ENCODE data around the gene IGLL1. TPM values are rescaled to one million over a fixed set of nuclear protein-coding genes. Genes with fewer than 3 reads are reported as not detected.
A peak's percentile ranks its signal among the peaks of the same experiment; 100 is the strongest.

Gene IGLL1
- total RNA-seq, 1 donor from 2014 or later = not detected

- no peaks in the 10 kb centered on the region for H3K9me3 ChIP-seq (ENCODE audit: control insufficient read depth in 3 of 3, low read length in 3 of 3)
These were observed 48.7 kb downstream of the IGLL1 start for GRCh38 chr22:23531283-23531956.

GRCh38 chr22:23530766-23531282 lies 49.3 kb downstream of the IGLL1 start:
- Histone ChIP-seq H3K9ac (ENCODE audit: low read depth in 1 of 3, low read length in 3 of 3) (no peak overlapping the region), H3K27me3 (ENCODE audit: control insufficient read depth in 3 of 3, insufficient read depth in 3 of 3, low read length in 3 of 3) (peaks cover 0 to 20% (median 13%) of the 10 kb centered on the region in 3 donors), H3K9me3 (ENCODE audit: control insufficient read depth in 3 of 3, low read length in 3 of 3) (no peaks in the 10 kb centered on the region), H3K36me3 (ENCODE audit: control insufficient read depth in 3 of 3, insufficient read depth in 3 of 3, low read length in 3 of 3) (no peaks in the 10 kb centered on the region), H3K4me1 (ENCODE audit: control insufficient read depth in 3 of 3, insufficient read depth in 3 of 3, low read length in 3 of 3) (peaks cover 8 to 11% (median 9%) of the 10 kb centered on the region in 3 donors), H3K27ac (ENCODE audit: low read depth, low read length) (no peak overlapping the region), H3K4me3 (ENCODE audit: low read length in 3 of 3) (no peak overlapping the region)

More at GRCh38 chr22:23531283-23531956, 48.7 kb downstream of the IGLL1 start:
- peaks cover 6 to 7% (median 6%) of the 10 kb centered on the region in 3 donors for H3K4me1 ChIP-seq (ENCODE audit: control insufficient read depth in 3 of 3, insufficient read depth in 3 of 3, low read length in 3 of 3)
- no peaks in the 10 kb centered on the region for H3K36me3 ChIP-seq (ENCODE audit: control insufficient read depth in 3 of 3, insufficient read depth in 3 of 3, low read length in 3 of 3)
- peaks cover 0 to 20% (median 13%) of the 10 kb centered on the region in 3 donors for H3K27me3 ChIP-seq (ENCODE audit: control insufficient read depth in 3 of 3, insufficient read depth in 3 of 3, low read length in 3 of 3)
- H3K9ac ChIP-seq (ENCODE audit: low read depth in 1 of 3, low read length in 3 of 3) = no peak overlapping the region
- no peak overlapping the region for H3K4me3 ChIP-seq (ENCODE audit: low read length in 3 of 3)
- H3K27ac ChIP-seq (ENCODE audit: low read depth, low read length) = no peak overlapping the region

GRCh38 chr22:23530106-23530505 lies 50.0 kb downstream of the IGLL1 start:
- H3K4me1 ChIP-seq (ENCODE audit: control insufficient read depth in 3 of 3, insufficient read depth in 3 of 3, low read length in 3 of 3) = peaks cover 8 to 11% (median 9%) of the 10 kb centered on the region in 3 donors
- H3K9me3 ChIP-seq (ENCODE audit: control insufficient read depth in 3 of 3, low read length in 3 of 3) = no peaks in the 10 kb centered on the region
- H3K27ac ChIP-seq (ENCODE audit: low read depth, low read length) = no peak overlapping the region
- H3K9ac ChIP-seq (ENCODE audit: low read depth in 1 of 3, low read length in 3 of 3) = no peak overlapping the region
- peaks cover 0 to 17% (median 13%) of the 10 kb centered on the region in 3 donors for H3K27me3 ChIP-seq (ENCODE audit: control insufficient read depth in 3 of 3, insufficient read depth in 3 of 3, low read length in 3 of 3)
- no peak overlapping the region for H3K4me3 ChIP-seq (ENCODE audit: low read length in 3 of 3)
- H3K36me3 ChIP-seq (ENCODE audit: control insufficient read depth in 3 of 3, insufficient read depth in 3 of 3, low read length in 3 of 3) = no peaks in the 10 kb centered on the region

- Histone ChIP-seq H3K27ac (ENCODE audit: low read depth, low read length) (no peak overlapping the region), H3K9me3 (ENCODE audit: control insufficient read depth in 3 of 3, low read length in 3 of 3) (no peaks in the 10 kb centered on the region), H3K36me3 (ENCODE audit: control insufficient read depth in 3 of 3, insufficient read depth in 3 of 3, low read length in 3 of 3) (no peaks in the 10 kb centered on the region), H3K4me1 (ENCODE audit: control insufficient read depth in 3 of 3, insufficient read depth in 3 of 3, low read length in 3 of 3) (peaks cover 8 to 11% (median 9%) of the 10 kb centered on the region in 3 donors), H3K9ac (ENCODE audit: low read depth in 1 of 3, low read length in 3 of 3) (no peak overlapping the region), H3K27me3 (ENCODE audit: control insufficient read depth in 3 of 3, insufficient read depth in 3 of 3, low read length in 3 of 3) (peaks cover 0 to 17% (median 13%) of the 10 kb centered on the region in 3 donors), H3K4me3 (ENCODE audit: low read length in 3 of 3) (no peak overlapping the region)
These were observed 50.7 kb downstream of the IGLL1 start for GRCh38 chr22:23529166-23530103.

GRCh38 chr22:23527971-23528740 lies 51.9 kb downstream of the IGLL1 start:
- Histone ChIP-seq H3K4me1 (ENCODE audit: control insufficient read depth in 3 of 3, insufficient read depth in 3 of 3, low read length in 3 of 3) (peaks cover 8 to 11% (median 9%) of the 10 kb centered on the region in 3 donors), H3K4me3 (ENCODE audit: low read length in 3 of 3) (no peak overlapping the region), H3K9ac (ENCODE audit: low read depth in 1 of 3, low read length in 3 of 3) (no peak overlapping the region), H3K27me3 (ENCODE audit: control insufficient read depth in 3 of 3, insufficient read depth in 3 of 3, low read length in 3 of 3) (peaks cover 0 to 17% (median 16%) of the 10 kb centered on the region in 3 donors), H3K9me3 (ENCODE audit: control insufficient read depth in 3 of 3, low read length in 3 of 3) (no peaks in the 10 kb centered on the region), H3K36me3 (ENCODE audit: control insufficient read depth in 3 of 3, insufficient read depth in 3 of 3, low read length in 3 of 3) (no peaks in the 10 kb centered on the region), H3K27ac (ENCODE audit: low read depth, low read length) (no peak overlapping the region)

GRCh38 chr22:23526596-23527316 lies 53.3 kb downstream of the IGLL1 start:
- no peak overlapping the region for H3K27ac ChIP-seq (ENCODE audit: low read depth, low read length)
- peak overlapping the region in 2 of 3 donors; percentile 3 to 58 for H3K4me3 ChIP-seq (ENCODE audit: low read length in 3 of 3)
- H3K36me3 ChIP-seq (ENCODE audit: control insufficient read depth in 3 of 3, insufficient read depth in 3 of 3, low read length in 3 of 3) = no peaks in the 10 kb centered on the region
- peak overlapping the region in 1 of 3 donors; percentile 33 for H3K9ac ChIP-seq (ENCODE audit: low read depth in 1 of 3, low read length in 3 of 3)
- H3K9me3 ChIP-seq (ENCODE audit: control insufficient read depth in 3 of 3, low read length in 3 of 3) = no peaks in the 10 kb centered on the region
- peaks cover 8 to 12% (median 9%) of the 10 kb centered on the region in 3 donors for H3K4me1 ChIP-seq (ENCODE audit: control insufficient read depth in 3 of 3, insufficient read depth in 3 of 3, low read length in 3 of 3)
- peaks cover 0 to 16% (median 11%) of the 10 kb centered on the region in 3 donors for H3K27me3 ChIP-seq (ENCODE audit: control insufficient read depth in 3 of 3, insufficient read depth in 3 of 3, low read length in 3 of 3)

GRCh38 chr22:23525510-23525909 lies 54.6 kb downstream of the IGLL1 start:
- H3K27me3 ChIP-seq (ENCODE audit: control insufficient read depth in 3 of 3, insufficient read depth in 3 of 3, low read length in 3 of 3) = peaks cover 0 to 16% (median 4%) of the 10 kb centered on the region in 3 donors
- H3K9me3 ChIP-seq (ENCODE audit: control insufficient read depth in 3 of 3, low read length in 3 of 3) = no peaks in the 10 kb centered on the region
- no peak overlapping the region for H3K4me3 ChIP-seq (ENCODE audit: low read length in 3 of 3)

GRCh38 chr22:23524226-23524625 lies 55.9 kb downstream of the IGLL1 start:
- Histone ChIP-seq H3K27me3 (ENCODE audit: control insufficient read depth in 3 of 3, insufficient read depth in 3 of 3, low read length in 3 of 3) (peaks cover 0 to 7% (median 0%) of the 10 kb centered on the region in 3 donors), H3K27ac (ENCODE audit: low read depth, low read length) (no peak overlapping the region), H3K9me3 (ENCODE audit: control insufficient read depth in 3 of 3, low read length in 3 of 3) (no peaks in the 10 kb centered on the region), H3K9ac (ENCODE audit: low read depth in 1 of 3, low read length in 3 of 3) (no peak overlapping the region), H3K4me1 (ENCODE audit: control insufficient read depth in 3 of 3, insufficient read depth in 3 of 3, low read length in 3 of 3) (peaks cover 16 to 21% (median 18%) of the 10 kb centered on the region in 3 donors), H3K36me3 (ENCODE audit: control insufficient read depth in 3 of 3, insufficient read depth in 3 of 3, low read length in 3 of 3) (no peaks in the 10 kb centered on the region), H3K4me3 (ENCODE audit: low read length in 3 of 3) (no peak overlapping the region)

More at GRCh38 chr22:23525510-23525909, 54.6 kb downstream of the IGLL1 start:
- Histone ChIP-seq H3K27ac (ENCODE audit: low read depth, low read length) (no peak overlapping the region), H3K9ac (ENCODE audit: low read depth in 1 of 3, low read length in 3 of 3) (no peak overlapping the region), H3K4me1 (ENCODE audit: control insufficient read depth in 3 of 3, insufficient read depth in 3 of 3, low read length in 3 of 3) (peaks cover 16 to 21% (median 18%) of the 10 kb centered on the region in 3 donors), H3K36me3 (ENCODE audit: control insufficient read depth in 3 of 3, insufficient read depth in 3 of 3, low read length in 3 of 3) (no peaks in the 10 kb centered on the region)

GRCh38 chr22:23523713-23524112 lies 56.4 kb downstream of the IGLL1 start:
- H3K36me3 ChIP-seq (ENCODE audit: control insufficient read depth in 3 of 3, insufficient read depth in 3 of 3, low read length in 3 of 3) = no peaks in the 10 kb centered on the region
- H3K4me1 ChIP-seq (ENCODE audit: control insufficient read depth in 3 of 3, insufficient read depth in 3 of 3, low read length in 3 of 3) = peaks cover 16 to 21% (median 18%) of the 10 kb centered on the region in 3 donors
- no peak overlapping the region for H3K27ac ChIP-seq (ENCODE audit: low read depth, low read length)
- H3K27me3 ChIP-seq (ENCODE audit: control insufficient read depth in 3 of 3, insufficient read depth in 3 of 3, low read length in 3 of 3) = peaks cover 0 to 4% (median 0%) of the 10 kb centered on the region in 3 donors
- H3K9ac ChIP-seq (ENCODE audit: low read depth in 1 of 3, low read length in 3 of 3) = no peak overlapping the region
- H3K4me3 ChIP-seq (ENCODE audit: low read length in 3 of 3) = no peak overlapping the region
- H3K9me3 ChIP-seq (ENCODE audit: control insufficient read depth in 3 of 3, low read length in 3 of 3) = no peaks in the 10 kb centered on the region
